ENCODE data around the gene CREBRF. TPM values are rescaled to one million over a fixed set of nuclear protein-coding genes. Genes with fewer than 3 reads are reported as not detected.
"Not testable (repeated sequence)": the region's sequence is repeated elsewhere in the genome, so short reads cannot be mapped to it uniquely, and the experiment has no call there.

The CREBRF gene
- total RNA-seq, 1 experiment from 2014 or later: 12.3 TPM

DNA sequence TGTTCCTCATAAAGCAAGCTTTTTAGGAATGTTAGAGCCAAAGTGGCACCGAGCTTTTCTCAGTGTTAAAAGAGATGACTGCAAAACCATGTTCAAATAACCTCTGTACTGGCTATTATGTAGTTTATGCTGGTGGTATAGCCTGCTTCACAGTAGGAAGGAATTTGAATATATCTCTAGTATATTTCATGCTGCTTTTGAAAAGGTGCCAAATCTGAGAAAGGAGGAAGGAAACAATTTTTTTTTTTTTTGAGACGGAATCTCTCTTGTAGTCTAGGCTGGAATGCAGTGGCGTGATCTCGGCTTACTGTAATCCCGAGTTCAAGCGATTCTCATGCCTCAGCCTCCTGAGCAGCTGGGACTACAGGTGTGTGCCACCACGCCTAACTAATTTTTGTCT, 13.5 kb downstream of the CREBRF start:
- intact Hi-C loops (cut with micrococcal nuclease; ENCODE audit: unreplicated experiment): no loop called here
- H3K4me3 Mint-ChIP-seq (ENCODE audit: unreplicated experiment): no peak overlapping the region
- Histone ChIP-seq H3K36me3 (ENCODE audit: control insufficient read depth, insufficient read depth, low read length) (no peaks in the 10 kb centered on the region), H3K4me3 (ENCODE audit: low read depth, low read length) (no peak overlapping the region), H3K4me1 (peaks cover 5% of the 10 kb centered on the region; the same call in 1 of the 2 replicates), H3K27me3 (replicated peaks; ENCODE audit: control insufficient read depth, insufficient read depth, low read length) (no peaks in the 10 kb centered on the region), H3K9me3 (no peaks in the 10 kb centered on the region)
- H3K36me3 Mint-ChIP-seq (ENCODE audit: insufficient read depth, unreplicated experiment): no peaks in the 10 kb centered on the region
- BruUV-seq (replicated peaks): no TSS peak
- no peak for TF ChIP-seq CTCF (IDR thresholded peaks at IDR 0.05; ENCODE audit: insufficient read depth in 1 of 2, low read depth in 1 of 2, low read length in 1 of 2, severe bottlenecking in 1 of 2, unreplicated experiment in 1 of 2)
- peaks cover 7% of the 10 kb centered on the region for H3K4me1 Mint-ChIP-seq (ENCODE audit: low read depth, unreplicated experiment)
- H3K27ac Mint-ChIP-seq (ENCODE audit: unreplicated experiment): no peak overlapping the region
- no peak for DNase-seq
- POLR2A ChIA-PET: no interaction called here
- no peaks in the 10 kb centered on the region for H3K9me3 Mint-ChIP-seq (ENCODE audit: unreplicated experiment)
- no peaks in the 10 kb centered on the region for H3K27me3 Mint-ChIP-seq (ENCODE audit: insufficient read depth, unreplicated experiment)
- CTCF ChIA-PET: no interaction called here

GRCh38 chr5:173075137-173075843, 19.1 kb downstream of the CREBRF start:
- peaks cover 7% of the 10 kb centered on the region for H3K4me1 Mint-ChIP-seq (ENCODE audit: low read depth, unreplicated experiment)
- H3K9me3 Mint-ChIP-seq (ENCODE audit: unreplicated experiment): no peaks in the 10 kb centered on the region
- H3K36me3 Mint-ChIP-seq (ENCODE audit: insufficient read depth, unreplicated experiment): no peaks in the 10 kb centered on the region
- CTCF ChIA-PET: no interaction called here
- no peak overlapping the region for H3K27ac Mint-ChIP-seq (ENCODE audit: unreplicated experiment)
- no peak overlapping the region for H3K4me3 ChIP-seq (ENCODE audit: low read depth, low read length)
- no peaks in the 10 kb centered on the region for H3K36me3 ChIP-seq (ENCODE audit: control insufficient read depth, insufficient read depth, low read length)
- no peak overlapping the region for H3K4me3 Mint-ChIP-seq (ENCODE audit: unreplicated experiment)
- no peak for TF ChIP-seq CTCF (IDR thresholded peaks at IDR 0.05; ENCODE audit: insufficient read depth in 1 of 2, low read depth in 1 of 2, low read length in 1 of 2, severe bottlenecking in 1 of 2, unreplicated experiment in 1 of 2)
- intact Hi-C loops (cut with micrococcal nuclease; ENCODE audit: unreplicated experiment): no loop called here
- DNase-seq: no peak
- H3K27me3 Mint-ChIP-seq (ENCODE audit: insufficient read depth, unreplicated experiment): no peaks in the 10 kb centered on the region
- H3K4me1 ChIP-seq: peaks cover 5% of the 10 kb centered on the region; the same call in 1 of the 2 replicates
- POLR2A ChIA-PET: no interaction called here
- no TSS peak for BruUV-seq (replicated peaks)
- no peaks in the 10 kb centered on the region for H3K27me3 ChIP-seq (replicated peaks; ENCODE audit: control insufficient read depth, insufficient read depth, low read length)
- no peaks in the 10 kb centered on the region for H3K9me3 ChIP-seq

DNA sequence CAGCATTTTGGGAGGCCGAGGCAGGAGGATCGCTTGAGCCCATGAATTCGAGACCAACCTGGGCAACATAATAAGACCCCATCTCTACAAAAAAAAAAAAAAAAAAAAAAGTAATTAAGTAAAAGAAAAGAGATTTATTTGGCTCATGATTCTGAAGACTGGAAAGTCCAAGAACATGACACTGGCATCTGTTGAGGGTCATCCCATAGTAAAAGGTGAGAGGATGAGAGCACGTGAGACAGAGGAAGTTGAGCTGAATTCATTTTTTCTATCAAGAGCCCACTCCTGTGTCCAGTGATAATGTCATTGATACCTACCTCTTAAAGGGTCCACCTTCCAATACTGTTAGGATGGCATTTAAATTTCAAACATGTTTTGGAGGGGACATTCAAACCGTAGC, 19.8 kb downstream of the CREBRF start:
- BruUV-seq (replicated peaks): no TSS peak
- intact Hi-C loops (cut with micrococcal nuclease; ENCODE audit: unreplicated experiment): no loop called here
- Mint-ChIP-seq H3K9me3 (ENCODE audit: unreplicated experiment) (no peaks in the 10 kb centered on the region), H3K4me1 (ENCODE audit: low read depth, unreplicated experiment) (peaks cover 7% of the 10 kb centered on the region), H3K27ac (ENCODE audit: unreplicated experiment) (no peak overlapping the region), H3K36me3 (ENCODE audit: insufficient read depth, unreplicated experiment) (no peaks in the 10 kb centered on the region), H3K4me3 (ENCODE audit: unreplicated experiment) (no peak overlapping the region), H3K27me3 (ENCODE audit: insufficient read depth, unreplicated experiment) (no peaks in the 10 kb centered on the region)
- Histone ChIP-seq H3K4me1 (peaks cover 5% of the 10 kb centered on the region; the same call in 1 of the 2 replicates), H3K36me3 (ENCODE audit: control insufficient read depth, insufficient read depth, low read length) (no peaks in the 10 kb centered on the region), H3K4me3 (ENCODE audit: low read depth, low read length) (no peak overlapping the region), H3K27me3 (replicated peaks; ENCODE audit: control insufficient read depth, insufficient read depth, low read length) (no peaks in the 10 kb centered on the region), H3K9me3 (no peaks in the 10 kb centered on the region)
- CTCF ChIA-PET: no interaction called here
- no peak for DNase-seq
- no peak for TF ChIP-seq CTCF (IDR thresholded peaks at IDR 0.05; ENCODE audit: insufficient read depth in 1 of 2, low read depth in 1 of 2, low read length in 1 of 2, severe bottlenecking in 1 of 2, unreplicated experiment in 1 of 2)
- POLR2A ChIA-PET: interaction anchor here (0.6 kb wide), 1 partner anchor 11 kb away, joined by 4 read pairs; no protein-coding TSS in a partner anchor

GRCh38 chr5:173076471-173076870, 20.3 kb downstream of the CREBRF start:
- POLR2A ChIA-PET: interaction anchor here (0.6 kb wide), 1 partner anchor 11 kb away, joined by 4 read pairs; no protein-coding TSS in a partner anchor

More at GRCh38 chr5:173076471-173076870, 20.3 kb downstream of the CREBRF start:
- intact Hi-C loops (cut with micrococcal nuclease; ENCODE audit: unreplicated experiment); H3K4me3 ChIP-seq (ENCODE audit: low read depth, low read length); H3K27me3 ChIP-seq (replicated peaks; ENCODE audit: control insufficient read depth, insufficient read depth, low read length); H3K27ac Mint-ChIP-seq (ENCODE audit: unreplicated experiment); DNase-seq; BruUV-seq (replicated peaks); H3K27me3 Mint-ChIP-seq (ENCODE audit: insufficient read depth, unreplicated experiment); H3K36me3 ChIP-seq (ENCODE audit: control insufficient read depth, insufficient read depth, low read length); H3K9me3 Mint-ChIP-seq (ENCODE audit: unreplicated experiment); H3K9me3 ChIP-seq; H3K36me3 Mint-ChIP-seq (ENCODE audit: insufficient read depth, unreplicated experiment); CTCF ChIA-PET; H3K4me3 Mint-ChIP-seq (ENCODE audit: unreplicated experiment); H3K4me1 ChIP-seq; H3K4me1 Mint-ChIP-seq (ENCODE audit: low read depth, unreplicated experiment): not testable (repeated sequence)
